A673 (cell line): ENCODE results near the gene EXOC3L4. TPM values are rescaled to one million over a fixed set of nuclear protein-coding genes. Genes with fewer than 3 reads are reported as not detected.

Source experiments
- BruUV-seq: library from RNA; stranded (reverse); fragments of 400-500 nt; replicated peaks from 2 replicates; lab custom pipeline; 2021; lab: Mats Ljungman, UMichigan
- CTCF ChIA-PET: fragments of 300-600 bp; sonication (Branson Sonifier 250); formaldehyde crosslinking; loops from one replicate; lab custom pipeline; 2022; ENCODE audit warnings: antibody characterized with exemption; lab: Charles Lee
- POLR2A ChIA-PET: fragments of 300-600 bp; sonication (Branson Sonifier 250); formaldehyde crosslinking; loops from one replicate; lab custom pipeline; 2022; ENCODE audit warnings: antibody characterized with exemption; ENCODE audit not compliant: low non-redundant PET; lab: Charles Lee
- DNase-seq: peaks from one replicate; pipeline ENCODE4 v3.0.0-alpha.2; 2015; ENCODE audit warnings: low spot score
- H3K27ac ChIP-seq: fragments of 200-600 bp; sonication (generic); 2 replicates; pipeline ENCODE4 v1.5.1; 2016; ENCODE audit warnings: mixed run types, low read depth, mild to moderate bottlenecking, mixed read lengths, antibody characterized with exemption, low read length; ENCODE audit not compliant: poor library complexity, severe bottlenecking
- H3K27me3 ChIP-seq: fragments of 200-600 bp; sonication (generic); replicated peaks from 2 replicates; pipeline ENCODE4 v1.6.1; 2017; ENCODE audit warnings: mixed run types, low read depth, mild to moderate bottlenecking, mixed read lengths, antibody characterized with exemption, low read length; ENCODE audit not compliant: insufficient read depth, poor library complexity
- H3K36me3 ChIP-seq: fragments of 200-600 bp; sonication (generic); 2 replicates; pipeline ENCODE4 v1.6.1; 2016; ENCODE audit warnings: mixed run types, mild to moderate bottlenecking, mixed read lengths, antibody characterized with exemption, low read length; ENCODE audit not compliant: insufficient read depth, poor library complexity, severe bottlenecking
- H3K4me1 ChIP-seq: fragments of 200-600 bp; sonication (generic); 2 replicates; pipeline ENCODE4 v1.6.1; 2017; ENCODE audit warnings: mixed run types, mild to moderate bottlenecking, mixed read lengths, antibody characterized with exemption, low read length; ENCODE audit not compliant: insufficient read depth, poor library complexity, severe bottlenecking
- H3K4me3 ChIP-seq: fragments of 200-600 bp; sonication (generic); 2 replicates; pipeline ENCODE4 v1.5.1; 2016; ENCODE audit warnings: low read depth, mixed run types, mild to moderate bottlenecking, mixed read lengths, low read length; ENCODE audit not compliant: poor library complexity, severe bottlenecking
- H3K9me3 ChIP-seq: fragments of 200-600 bp; sonication (generic); 2 replicates; pipeline ENCODE4 v1.6.1; 2016; ENCODE audit warnings: mixed run types, low read depth, mild to moderate bottlenecking, mixed read lengths, antibody characterized with exemption, low read length; ENCODE audit not compliant: poor library complexity, severe bottlenecking
- CTCF ChIP-seq: fragments of 300-800, 200-600 bp; sonication (generic); conservative IDR thresholded peaks from 2 replicates; pipeline ENCODE4 v1.5.1; 2017; ENCODE audit warnings: low read depth, mild to moderate bottlenecking, antibody characterized with exemption, low read length, moderate library complexity, mixed read lengths
- EZH2 ChIP-seq: fragments of 200-600 bp; sonication (generic); IDR thresholded peaks from 2 replicates; pipeline ENCODE4 v1.6.1; 2017; ENCODE audit warnings: borderline replicate concordance, low read depth, mild to moderate bottlenecking, mixed read lengths, antibody characterized with exemption, low read length; ENCODE audit not compliant: poor library complexity, severe bottlenecking
- intact Hi-C: fragments of 100-400 bp; cut with micrococcal nuclease; formaldehyde crosslinking; loops from one replicate; pipeline ENCODE4 v1.10.0; 2022; ENCODE audit not compliant: unreplicated experiment
- total RNA-seq: library from RNA; stranded (reverse); gene quantifications from 2 replicates; pipeline ENCODE4 v1.2.3, GENCODE V29; 2021

Gene EXOC3L4
- total RNA-seq, 1 experiment from 2014 or later: not detected

DNA sequence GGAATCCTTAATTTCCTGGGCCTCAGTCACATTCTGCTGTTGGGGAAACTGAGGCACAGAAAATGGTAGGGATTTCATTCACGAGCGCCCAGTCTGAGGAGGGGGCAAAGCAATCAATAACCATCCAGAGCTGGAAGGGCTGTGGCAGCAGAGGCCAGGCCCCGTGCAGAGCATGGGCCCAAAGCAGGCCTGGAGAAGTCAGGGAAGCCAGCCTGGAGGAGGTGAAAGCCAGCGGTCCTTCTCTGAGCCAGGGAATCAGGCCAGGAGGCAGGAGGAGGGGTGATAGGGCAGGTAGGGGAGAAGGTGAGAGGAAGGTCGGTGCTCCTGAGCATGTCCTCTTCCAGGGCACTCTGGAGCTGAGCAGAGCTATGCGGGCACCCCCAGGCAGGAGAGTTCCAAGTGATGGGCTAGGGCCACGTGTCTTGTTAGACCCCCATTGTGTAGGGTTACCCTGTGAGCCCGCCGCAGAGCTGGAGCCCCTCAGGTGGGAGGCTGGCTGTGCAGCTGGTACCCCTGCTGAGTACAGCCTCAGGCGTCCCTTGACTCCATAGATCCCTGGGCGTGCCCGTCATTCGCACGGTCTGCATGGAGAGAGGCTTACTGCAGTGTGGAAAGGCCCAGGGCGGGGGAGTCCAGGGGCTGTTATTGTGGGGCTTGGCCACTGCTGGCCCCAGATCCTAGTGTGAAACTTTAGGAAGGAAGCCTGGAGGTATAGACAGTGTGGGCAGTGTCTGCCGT is 33.5 kb downstream of the EXOC3L4 start:
- Histone ChIP-seq H3K9me3 (no peaks in the 10 kb centered on the region), H3K36me3 (no peaks in the 10 kb centered on the region), H3K27me3 (no peaks in the 10 kb centered on the region), H3K27ac (no peak overlapping the region), H3K4me3 (no peak overlapping the region), H3K4me1 (peaks cover 13% of the 10 kb centered on the region)
- TF ChIP-seq EZH2 (no peak), CTCF (no peak)
- ChIA-PET POLR2A (no interaction called here), CTCF (interaction anchor here (2.3 kb wide), 1 partner anchor 23 kb away, joined by 6 read pairs; no protein-coding TSS in a partner anchor)
- no peak for DNase-seq
- intact Hi-C loops: no loop called here
- no TSS peak for BruUV-seq

DNA sequence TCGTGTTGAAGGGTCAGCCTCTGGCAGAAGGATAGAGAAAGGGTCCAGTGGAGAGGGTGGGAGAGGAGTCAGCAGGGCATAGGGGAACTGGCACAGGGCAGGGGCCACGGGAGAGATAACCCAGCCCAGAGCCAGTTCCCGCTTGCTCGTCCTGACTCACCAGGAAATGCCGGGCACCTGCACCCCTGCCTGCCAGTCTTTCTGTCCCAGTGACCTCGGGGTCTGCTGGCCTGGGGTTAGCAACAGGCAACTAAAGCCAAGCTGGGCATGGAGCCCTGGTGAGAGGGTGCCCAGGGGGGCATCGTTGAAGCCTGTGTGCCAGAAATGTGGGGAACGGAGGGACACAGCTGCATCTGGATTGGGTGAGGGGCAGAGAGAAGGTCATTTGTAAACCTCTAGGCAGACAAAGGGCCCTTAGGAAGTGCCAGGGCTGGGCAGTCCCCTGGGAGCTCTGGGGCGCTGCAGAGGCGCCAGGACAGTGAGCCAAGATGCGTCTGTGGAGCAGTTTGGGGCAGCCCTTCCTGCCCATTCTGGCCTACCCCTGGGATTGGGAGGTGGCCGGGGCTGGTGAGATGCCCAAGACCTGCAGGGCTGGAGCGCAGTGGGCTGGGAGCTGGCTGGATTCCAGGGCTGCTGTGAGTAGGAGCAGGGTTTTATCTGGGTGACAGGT is 34.2 kb downstream of the EXOC3L4 start:
- H3K27me3 ChIP-seq: no peaks in the 10 kb centered on the region
- no peaks in the 10 kb centered on the region for H3K36me3 ChIP-seq
- intact Hi-C loops: no loop called here
- ChIA-PET POLR2A (no interaction called here), CTCF (no interaction called here)
- peaks cover 12% of the 10 kb centered on the region for H3K4me1 ChIP-seq
- no peak overlapping the region for H3K27ac ChIP-seq
- no peak for TF ChIP-seq CTCF
- TF ChIP-seq EZH2: no peak
- no peaks in the 10 kb centered on the region for H3K9me3 ChIP-seq
- DNase-seq: no peak
- no TSS peak for BruUV-seq
- H3K4me3 ChIP-seq: no peak overlapping the region

- no TSS peak for BruUV-seq
- TF ChIP-seq EZH2: no peak
- no peak for TF ChIP-seq CTCF
Observed at GRCh38 chr14:103129301-103130016, 34.9 kb downstream of the EXOC3L4 start.

More at GRCh38 chr14:103129301-103130016, 34.9 kb downstream of the EXOC3L4 start:
- Histone ChIP-seq H3K4me1 (peaks cover 12% of the 10 kb centered on the region), H3K9me3 (no peaks in the 10 kb centered on the region), H3K27ac (no peak overlapping the region), H3K36me3 (no peaks in the 10 kb centered on the region), H3K27me3 (no peaks in the 10 kb centered on the region), H3K4me3 (no peak overlapping the region)
- ChIA-PET CTCF (no interaction called here), POLR2A (no interaction called here)
- no peak for DNase-seq
- intact Hi-C loops: no loop called here
